ENCODE results near the gene AGTPBP1.
"Not testable (repeated sequence)": the region's sequence is repeated elsewhere in the genome, so short reads cannot be mapped to it uniquely, and the experiment has no call there.

The AGTPBP1 gene, protein sequence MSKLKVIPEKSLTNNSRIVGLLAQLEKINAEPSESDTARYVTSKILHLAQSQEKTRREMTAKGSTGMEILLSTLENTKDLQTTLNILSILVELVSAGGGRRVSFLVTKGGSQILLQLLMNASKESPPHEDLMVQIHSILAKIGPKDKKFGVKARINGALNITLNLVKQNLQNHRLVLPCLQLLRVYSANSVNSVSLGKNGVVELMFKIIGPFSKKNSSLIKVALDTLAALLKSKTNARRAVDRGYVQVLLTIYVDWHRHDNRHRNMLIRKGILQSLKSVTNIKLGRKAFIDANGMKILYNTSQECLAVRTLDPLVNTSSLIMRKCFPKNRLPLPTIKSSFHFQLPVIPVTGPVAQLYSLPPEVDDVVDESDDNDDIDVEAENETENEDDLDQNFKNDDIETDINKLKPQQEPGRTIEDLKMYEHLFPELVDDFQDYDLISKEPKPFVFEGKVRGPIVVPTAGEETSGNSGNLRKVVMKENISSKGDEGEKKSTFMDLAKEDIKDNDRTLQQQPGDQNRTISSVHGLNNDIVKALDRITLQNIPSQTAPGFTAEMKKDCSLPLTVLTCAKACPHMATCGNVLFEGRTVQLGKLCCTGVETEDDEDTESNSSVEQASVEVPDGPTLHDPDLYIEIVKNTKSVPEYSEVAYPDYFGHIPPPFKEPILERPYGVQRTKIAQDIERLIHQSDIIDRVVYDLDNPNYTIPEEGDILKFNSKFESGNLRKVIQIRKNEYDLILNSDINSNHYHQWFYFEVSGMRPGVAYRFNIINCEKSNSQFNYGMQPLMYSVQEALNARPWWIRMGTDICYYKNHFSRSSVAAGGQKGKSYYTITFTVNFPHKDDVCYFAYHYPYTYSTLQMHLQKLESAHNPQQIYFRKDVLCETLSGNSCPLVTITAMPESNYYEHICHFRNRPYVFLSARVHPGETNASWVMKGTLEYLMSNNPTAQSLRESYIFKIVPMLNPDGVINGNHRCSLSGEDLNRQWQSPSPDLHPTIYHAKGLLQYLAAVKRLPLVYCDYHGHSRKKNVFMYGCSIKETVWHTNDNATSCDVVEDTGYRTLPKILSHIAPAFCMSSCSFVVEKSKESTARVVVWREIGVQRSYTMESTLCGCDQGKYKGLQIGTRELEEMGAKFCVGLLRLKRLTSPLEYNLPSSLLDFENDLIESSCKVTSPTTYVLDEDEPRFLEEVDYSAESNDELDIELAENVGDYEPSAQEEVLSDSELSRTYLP

DNA sequence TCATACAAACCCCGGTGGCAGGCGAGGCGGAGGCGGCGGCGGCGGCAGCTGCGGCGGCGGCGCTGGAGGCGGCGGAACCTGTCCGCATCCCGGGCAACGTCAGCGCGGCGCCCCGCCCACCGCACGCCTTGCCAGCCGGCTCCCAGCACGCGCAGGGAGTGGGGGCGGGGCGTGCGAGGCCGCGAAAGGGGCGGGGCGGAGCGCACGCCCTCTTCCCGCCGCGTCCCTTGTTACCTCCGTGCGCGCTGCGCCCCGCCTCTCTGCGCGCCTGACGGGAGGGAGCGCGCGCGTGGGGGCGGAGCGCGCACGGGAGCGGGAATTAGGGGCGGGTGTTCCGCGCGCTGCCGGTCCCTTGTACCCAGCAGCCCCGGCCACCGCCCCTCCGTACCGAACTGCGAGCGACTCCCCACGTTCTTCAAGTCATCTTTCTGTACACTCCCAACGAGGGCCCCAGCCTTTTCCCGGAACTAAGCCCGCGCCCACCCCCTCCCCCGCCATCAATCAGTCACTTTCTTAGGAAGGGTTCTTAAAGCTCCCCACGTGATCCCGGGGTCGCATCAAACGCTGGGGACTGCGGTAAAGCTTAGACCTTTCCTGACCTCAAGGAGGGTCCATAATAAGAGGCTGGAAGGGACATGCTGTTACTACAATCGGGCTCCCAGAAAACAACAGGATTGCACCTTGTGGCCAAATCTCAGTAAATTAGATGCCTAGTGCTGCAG lies at the start of gene AGTPBP1:
AGTPBP1 (minus strand) TSS at position 80 of the 722 bp plus-strand sequence. CDS start 29,421 bp downstream, outside the sequence.
- peak; percentile 95 for DNase-seq

DNA sequence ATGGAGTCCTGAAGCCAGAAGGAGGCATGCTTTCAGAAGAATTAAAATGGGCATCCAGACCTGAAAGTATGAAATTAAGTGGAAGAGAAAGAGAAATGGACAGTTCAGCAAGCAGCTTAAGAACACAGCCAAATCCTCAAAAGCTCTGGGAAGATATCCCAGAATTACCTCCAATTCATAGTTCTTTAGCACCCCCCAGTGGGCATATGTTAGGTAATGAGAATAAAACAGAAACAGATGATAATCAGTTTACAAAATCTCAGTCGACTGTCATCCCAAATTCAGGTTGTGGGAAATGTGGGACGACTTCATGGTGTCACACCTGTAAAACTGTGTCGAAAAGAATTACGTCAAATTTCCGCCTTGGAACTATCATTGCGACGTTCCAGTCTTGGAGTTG lies 44.4 kb upstream of the AGTPBP1 start:
- not testable (repeated sequence) for DNase-seq

DNA sequence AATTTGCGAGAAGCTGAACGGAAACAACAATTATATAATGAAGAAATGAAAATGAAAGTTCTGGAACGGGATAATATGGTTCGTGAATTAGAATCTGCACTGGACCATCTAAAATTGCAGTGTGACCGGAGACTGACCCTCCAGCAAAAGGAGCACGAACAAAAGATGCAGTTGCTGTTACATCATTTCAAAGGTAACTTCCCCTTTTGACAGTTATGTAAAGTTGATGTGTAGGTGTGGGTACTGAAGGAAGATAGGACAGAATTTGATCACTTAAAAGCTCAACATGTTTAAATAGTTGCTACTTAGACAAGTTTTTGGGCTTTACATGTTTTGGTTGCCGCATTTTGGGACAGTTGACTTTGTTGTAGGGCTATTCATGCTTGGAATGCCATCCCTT lies 32.1 kb upstream of the AGTPBP1 start:
- not testable (repeated sequence) for DNase-seq

DNA sequence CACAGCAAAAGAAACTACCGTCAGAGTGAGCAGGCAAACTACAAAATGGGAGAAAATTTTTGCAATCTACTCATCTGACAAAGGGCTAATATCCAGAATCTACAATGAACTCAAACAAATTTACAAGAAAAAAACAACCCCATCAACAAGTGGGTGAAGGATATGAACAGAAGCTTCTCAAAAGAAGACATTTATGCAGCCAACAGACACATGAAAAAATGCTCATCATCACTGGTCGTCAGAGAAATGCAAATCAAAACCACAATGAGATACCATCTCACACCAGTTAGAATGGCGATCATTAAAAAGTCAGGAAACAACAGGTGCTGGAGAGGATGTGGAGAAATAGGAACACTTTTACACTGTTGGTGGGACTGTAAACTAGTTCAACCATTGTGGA lies 20.0 kb upstream of the AGTPBP1 start:
- DNase-seq = not testable (repeated sequence)

DNA sequence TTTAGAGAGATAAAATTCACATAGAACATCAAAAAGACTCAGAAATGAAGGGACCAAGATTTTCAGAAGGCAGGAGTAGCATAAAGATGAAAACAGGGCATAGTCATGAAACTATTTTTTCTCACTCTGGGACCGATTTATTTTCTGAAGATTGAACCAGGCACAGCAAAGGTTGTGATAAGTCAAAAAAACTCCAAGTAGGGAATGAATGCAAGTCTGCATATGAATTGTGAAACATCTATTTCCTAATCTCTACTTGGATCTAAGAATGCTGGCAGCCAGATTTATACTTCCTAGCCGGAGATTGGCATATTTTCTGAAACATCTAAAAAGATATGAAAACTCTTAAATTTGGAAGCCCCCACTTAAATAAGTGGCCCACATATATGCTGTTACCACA lies 16.0 kb upstream of the AGTPBP1 start:
- not testable (repeated sequence) for DNase-seq

DNA sequence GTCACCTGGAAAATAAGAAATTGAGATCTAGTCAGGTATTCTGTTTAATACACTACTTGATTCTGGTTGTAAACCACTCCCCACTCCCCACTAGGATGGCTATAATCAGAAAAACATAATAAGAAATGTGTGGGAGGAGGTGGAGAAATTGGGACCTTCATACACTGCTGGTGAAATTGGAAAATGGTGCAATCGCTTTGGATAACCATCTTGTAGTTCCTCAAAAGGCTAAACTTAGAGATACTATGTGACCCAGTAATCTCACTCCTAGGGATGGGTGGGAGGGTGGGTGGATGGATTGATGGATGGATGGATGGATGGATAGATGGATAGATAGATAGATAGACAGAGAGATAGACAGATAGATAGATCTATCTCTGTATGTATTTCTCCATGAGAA lies 14.5 kb upstream of the AGTPBP1 start:
- DNase-seq = not testable (repeated sequence)

DNA sequence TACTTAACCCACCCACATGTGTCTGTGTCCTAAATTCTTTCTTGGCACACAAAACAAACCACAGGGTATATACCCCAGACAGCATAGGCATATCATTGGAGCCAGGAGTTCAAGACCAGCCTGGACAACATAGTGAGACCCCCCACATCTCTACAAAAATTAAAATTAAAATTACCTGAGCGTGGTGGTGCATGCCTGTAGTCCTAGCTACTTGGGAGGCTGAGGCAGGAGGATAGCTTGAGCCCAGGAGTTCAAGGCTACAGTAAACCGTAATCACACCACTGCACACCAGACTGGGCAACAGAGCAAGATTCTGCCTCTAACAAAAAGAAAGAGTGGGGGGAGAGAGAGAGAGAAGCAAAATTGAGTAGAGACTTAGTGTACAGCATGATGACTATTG lies 4.6 kb upstream of the AGTPBP1 start:
- no peak for DNase-seq

DNA sequence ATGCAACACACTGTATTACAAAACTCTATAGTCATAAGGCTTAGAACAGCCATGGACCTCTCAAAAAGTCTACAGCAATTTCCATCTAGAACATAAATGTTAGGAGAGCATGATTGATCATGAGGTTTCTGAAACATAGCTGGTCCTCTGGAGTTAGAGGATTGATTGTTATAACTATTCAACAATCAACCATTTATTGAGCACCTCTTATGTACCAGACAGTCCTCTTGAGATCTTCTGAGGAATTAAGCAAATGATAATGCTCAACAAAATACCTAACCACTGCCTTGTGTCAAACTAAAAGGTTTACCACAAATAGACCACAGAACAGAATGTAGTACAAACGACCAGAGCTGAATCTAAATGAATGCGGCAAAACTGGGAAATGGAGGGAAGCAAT lies 3.4 kb upstream of the AGTPBP1 start:
- no peak for DNase-seq

DNA sequence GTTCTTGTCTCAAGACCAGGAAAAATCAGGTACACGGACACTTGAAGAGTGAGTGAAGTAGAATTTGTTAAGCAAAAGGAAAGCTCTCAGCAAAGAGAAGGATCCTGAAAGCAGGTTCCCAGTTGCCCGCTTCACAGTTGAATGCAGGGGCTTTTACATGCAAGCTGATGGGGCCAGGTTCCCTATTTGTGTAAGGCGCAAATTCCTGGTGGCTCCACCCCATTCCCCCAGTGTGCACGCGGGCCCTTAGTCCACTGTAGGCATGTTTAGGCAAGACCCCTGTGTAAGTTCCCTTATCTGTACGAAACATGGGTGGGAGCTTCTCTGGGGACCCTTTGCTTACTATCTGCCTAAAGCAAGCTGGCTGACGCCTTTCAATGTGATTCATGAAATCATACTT lies 2.7 kb upstream of the AGTPBP1 start:
- no peak for DNase-seq

DNA sequence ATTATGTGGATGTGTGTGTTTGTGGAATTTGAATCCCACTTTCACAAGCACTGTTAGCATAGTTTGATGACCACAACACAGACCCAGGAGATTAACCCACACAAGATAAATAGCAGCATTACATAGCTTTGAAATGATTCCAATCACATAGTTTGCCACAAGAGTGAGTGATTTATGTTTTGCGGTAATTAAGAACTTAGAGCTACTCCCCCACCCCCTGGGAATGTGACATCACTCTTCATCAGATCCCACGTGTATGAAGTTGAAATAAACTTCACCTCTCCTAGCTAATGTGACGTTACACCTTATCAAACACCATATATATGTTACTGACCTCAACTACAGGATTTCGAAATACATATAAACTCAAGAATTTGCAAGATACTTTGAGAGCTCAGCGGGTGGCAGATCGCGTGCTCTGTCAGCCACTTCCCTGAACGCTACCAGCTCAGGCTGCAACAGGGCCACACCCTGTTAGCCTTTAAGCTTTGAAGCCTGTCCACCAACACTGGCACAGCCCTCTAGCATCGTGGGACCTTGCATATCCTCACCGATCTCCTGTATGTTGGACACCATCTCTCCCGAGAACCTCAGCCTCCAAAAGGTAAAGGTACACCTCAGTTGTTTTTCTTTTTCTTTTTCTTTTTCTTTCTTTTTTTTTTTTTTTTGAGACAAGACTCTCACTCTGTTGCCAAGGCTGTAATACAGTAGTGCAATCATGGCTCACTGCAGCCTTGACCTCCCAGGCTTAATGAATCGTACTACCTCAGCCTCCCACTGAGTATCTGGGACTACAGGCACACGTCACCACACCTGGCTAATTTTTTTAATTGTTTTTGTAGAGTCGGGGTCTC lies 1.7 kb upstream of the AGTPBP1 start:
- DNase-seq = peak; percentile 24

DNA sequence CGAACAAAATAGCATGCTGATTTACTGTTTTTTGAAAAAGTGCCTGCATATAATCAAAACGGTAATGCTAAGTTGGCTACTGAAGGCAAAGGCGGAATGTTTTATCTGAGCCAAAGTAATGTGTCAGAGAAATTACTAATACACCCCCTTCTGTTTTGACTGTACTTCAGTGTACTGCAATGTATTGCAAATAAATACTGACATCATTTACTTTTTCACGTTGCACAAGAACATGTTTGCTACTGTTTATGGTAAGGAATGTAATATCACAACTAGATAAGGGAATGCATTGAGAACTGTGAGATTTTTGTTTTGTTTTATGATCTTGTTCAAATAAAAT lies 813 bp upstream of the AGTPBP1 start:
- DNase-seq = peak; percentile 82

DNA sequence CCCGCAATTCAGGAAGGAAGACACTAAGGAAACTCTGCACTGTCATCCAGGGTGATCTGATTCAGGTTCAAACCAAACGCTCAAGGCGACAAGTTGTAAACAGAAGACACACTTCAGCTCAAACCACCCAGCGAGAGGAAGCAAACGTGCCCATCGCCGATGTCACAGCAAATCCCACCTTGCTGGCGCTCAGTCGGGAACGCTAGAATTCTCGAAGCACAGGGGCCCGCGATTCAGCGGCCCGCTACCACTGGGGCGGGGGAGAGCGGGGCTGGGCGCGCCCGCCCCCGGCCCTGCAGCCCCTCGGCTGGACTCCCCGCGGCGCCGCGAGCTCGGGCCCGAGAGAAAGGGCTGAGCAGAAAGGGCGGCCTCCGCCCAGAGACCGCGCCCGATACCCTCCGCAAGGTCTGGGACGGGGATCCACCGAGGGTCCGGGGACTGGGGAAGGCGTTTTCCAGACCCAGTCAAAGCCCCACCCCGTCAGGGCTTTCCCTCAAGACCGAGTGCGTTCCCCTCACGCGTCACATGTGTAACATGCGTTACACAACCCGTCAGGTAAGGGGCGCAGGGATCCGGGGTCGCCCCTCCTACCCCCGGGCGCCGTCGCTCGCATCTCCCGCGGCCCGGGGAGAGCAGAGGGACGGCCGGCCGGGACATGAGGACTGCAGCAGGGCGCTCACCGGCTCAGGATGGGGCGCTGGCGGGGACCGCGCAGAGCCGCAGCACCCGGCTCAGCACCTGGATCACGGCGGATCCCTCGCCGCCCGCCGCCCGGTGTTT lies 469 bp downstream of the AGTPBP1 start:
- DNase-seq = peak; percentile 81

DNA sequence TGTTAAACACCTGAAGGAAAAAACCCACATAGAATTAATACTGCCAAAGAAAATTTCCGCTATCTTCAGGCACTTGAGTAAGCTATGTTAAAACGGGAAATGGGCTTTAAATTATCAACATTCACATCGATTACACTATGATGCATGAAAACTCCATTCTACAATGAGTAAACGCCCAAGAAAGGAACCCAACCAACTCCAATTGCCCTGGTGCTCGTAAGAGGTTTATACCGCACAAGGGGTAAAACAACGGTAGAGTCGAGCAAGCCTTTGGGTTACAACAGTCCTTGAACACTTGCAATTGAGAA lies 1.0 kb downstream of the AGTPBP1 start:
- DNase-seq = no peak

DNA sequence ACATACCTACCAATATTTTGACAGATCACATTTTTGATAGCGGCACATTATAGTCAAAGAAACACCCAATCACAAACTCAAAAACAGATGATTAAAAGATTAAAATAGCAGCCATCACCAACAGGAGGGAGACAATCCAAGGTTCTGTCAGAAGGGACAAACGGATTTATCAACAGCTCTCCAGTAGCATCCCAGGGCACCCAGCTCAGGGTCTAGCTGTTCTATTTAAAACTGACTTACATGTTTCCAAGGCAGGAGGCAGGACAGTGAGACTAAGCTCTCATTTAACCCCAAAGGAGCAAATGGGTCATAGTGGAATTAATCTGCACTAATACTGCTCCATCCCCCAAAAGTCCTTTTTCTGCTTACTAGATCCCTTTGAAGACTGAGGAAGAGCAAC lies 3.2 kb downstream of the AGTPBP1 start:
- no peak for DNase-seq

DNA sequence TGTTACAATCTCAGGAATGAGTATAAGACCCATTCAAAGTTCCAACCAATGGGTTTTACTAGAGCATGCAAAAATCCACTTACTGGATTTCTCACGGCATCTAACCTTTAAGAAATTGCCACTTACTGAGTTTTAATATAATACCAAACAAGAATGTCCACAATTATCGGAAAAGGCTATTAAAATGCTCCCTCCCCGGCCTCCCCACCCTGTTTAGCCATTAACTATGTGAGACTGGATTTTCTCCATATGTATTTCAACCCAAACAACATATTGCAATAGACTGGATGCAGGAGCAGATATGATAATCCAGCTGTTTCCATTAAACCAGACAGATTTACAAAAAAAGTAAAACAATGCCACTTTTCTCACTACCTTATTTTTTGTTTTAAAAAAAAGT lies 4.1 kb downstream of the AGTPBP1 start:
- DNase-seq = no peak

DNA sequence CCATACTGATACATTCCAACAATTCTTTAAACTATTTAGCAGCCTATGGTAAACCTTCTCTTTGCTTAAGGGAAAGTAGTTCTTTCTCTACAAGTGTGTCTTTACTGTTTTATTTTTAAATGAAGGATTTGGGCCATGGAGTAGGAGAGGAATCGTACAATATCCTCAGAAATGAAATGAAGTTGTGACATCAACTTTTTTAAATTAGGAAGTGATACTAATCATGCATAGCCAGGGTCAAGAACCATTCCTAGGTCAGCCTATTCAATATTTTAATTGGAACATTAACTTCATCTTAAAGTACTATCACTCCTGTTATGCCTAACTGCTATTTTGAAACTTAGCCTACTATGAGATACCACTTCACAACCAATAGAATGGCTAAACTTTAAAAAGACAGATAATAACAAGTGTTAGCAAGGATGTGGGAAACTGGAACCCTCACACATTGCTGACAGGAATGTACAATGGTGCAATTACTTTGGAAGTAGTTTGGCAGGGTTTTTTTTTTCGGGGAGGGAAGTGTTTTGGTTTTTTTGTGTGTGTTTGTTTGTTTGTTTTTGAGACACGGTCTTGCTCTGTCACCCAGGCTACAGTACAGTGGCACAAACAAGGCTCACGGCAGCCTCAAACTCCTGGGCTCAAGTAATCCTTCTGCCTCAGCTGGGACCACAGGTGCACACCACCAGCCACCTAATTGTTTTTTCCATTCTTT lies 10.7 kb downstream of the AGTPBP1 start:
- DNase-seq = no peak

DNA sequence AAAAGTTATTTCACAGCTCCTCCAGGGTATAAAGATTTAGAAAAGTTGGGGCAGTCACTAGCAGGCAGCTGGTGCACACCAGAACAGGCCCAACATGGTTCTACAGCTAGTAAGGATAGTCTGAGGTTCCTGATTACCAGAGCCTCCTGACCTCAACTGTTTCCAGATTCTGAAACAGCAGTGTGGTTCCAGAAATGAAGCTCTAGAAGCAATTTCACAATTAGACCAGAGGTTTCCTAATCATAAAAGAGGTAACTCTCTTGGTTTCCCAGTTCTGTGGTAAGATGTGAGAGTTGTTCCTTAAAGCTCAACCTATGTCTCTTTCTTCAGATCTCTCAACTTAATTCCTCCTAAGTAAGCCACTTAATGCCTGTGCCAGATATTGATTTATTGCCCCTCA lies 11.9 kb downstream of the AGTPBP1 start:
- DNase-seq = peak; percentile 53

DNA sequence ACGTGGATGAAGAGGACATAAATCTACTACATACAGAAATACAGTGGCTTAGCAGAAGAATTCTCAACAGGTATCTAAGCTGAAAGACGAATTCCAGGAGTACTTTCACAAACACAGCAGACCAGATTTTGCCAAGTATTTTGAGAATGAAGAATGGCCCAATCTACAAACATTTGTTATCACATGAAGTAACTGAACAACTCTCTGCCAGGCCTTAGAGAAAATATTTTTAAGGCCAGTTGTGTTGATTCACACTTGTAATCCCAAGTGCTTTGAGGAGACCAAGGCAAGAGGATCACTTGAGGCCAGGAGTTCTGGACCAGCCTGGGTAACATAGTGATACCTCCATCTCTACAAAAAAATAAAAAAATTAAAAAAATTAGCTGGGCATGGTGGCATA lies 14.3 kb downstream of the AGTPBP1 start:
- DNase-seq = no peak

DNA sequence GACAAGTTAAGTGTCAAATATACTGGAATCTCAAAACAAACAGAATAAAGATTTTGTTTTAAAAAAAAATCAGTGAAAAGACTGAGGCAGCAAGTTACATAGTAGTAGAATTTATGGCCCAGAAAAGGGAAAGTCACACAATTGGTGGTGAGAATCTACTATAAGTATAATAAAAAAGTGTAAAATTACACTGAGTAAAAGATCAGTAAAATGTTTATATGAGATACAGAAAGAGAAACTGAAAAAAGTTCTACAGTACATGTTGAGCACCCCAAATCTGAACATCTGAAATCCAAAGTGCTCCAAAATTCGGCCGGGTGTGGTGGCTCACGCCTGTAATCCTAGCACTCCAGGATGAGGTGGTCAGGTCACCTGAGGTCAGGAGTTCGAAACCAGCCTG lies 15.0 kb downstream of the AGTPBP1 start:
- DNase-seq = no peak

DNA sequence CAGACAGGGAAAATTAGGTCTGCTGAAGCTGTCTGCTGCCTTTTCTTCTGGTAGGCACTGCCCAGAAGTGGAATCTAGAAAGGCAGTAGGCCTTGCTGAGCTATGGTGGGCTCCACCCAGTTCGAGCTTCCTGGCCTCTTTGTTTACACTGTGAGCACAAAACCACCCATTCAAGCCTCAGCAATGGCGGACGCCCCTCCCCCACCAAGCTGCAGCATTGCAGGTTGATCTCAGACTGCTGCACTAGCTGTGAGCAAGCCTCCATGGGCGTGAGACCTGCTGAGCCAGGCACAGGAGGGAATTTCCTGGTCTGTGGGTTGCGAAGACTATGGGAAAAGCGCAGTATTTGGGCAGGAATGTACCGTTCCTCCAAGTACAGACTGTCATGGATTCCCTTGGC lies 18.5 kb downstream of the AGTPBP1 start:
- DNase-seq = no peak

All from activated CD4-positive, alpha-beta T cell treated with anti-CD3 and anti-CD28 coated beads, Interleukin-2, amount 50 U/mL, for 16 hours (primary cell).